WTC11 (cell line): Measurements from ENCODE around the gene FOXN3. TPM values are rescaled to one million over a fixed set of nuclear protein-coding genes. Genes with fewer than 3 reads are reported as not detected.

ENCODE experiments used
- ATAC-seq: fragments of 200-7000 bp; cut with Tn5 transposase; 2 replicates; pipeline ENCODE4 v1.10.0; 2021; ENCODE audit warnings: mild to moderate bottlenecking, moderate library complexity
- CTCF ChIA-PET: fragments of 300-600 bp; sonication (Branson Sonifier 250); formaldehyde crosslinking; loops from one replicate; lab custom pipeline; 2021; ENCODE audit warnings: antibody characterized with exemption; lab: Charles Lee
- POLR2A ChIA-PET: fragments of 350-600 bp; sonication (Branson Sonifier 250); formaldehyde crosslinking; loops from one replicate; lab custom pipeline; 2021; ENCODE audit warnings: antibody characterized with exemption; lab: Charles Lee
- DNase-seq: peaks from one replicate; pipeline ENCODE4 v3.0.0; 2021; ENCODE audit warnings: low spot score
- H3K27ac Mint-ChIP-seq: 2 replicates; pipeline ENCODE4 v1.8.0; 2021; ENCODE audit warnings: mixed read lengths
- H3K27me3 Mint-ChIP-seq: 2 replicates; pipeline ENCODE4 v1.8.0; 2021; ENCODE audit warnings: low read depth, mild to moderate bottlenecking, moderate library complexity, mixed read lengths
- H3K36me3 Mint-ChIP-seq: 2 replicates; pipeline ENCODE4 v1.8.0; 2021; ENCODE audit warnings: mixed read lengths
- H3K4me1 Mint-ChIP-seq: 2 replicates; pipeline ENCODE4 v1.8.0; 2022; ENCODE audit warnings: mixed read lengths
- H3K4me3 Mint-ChIP-seq: 2 replicates; pipeline ENCODE4 v1.8.0; 2021; ENCODE audit warnings: mild to moderate bottlenecking, moderate library complexity, mixed read lengths
- H3K9me3 Mint-ChIP-seq: 2 replicates; pipeline ENCODE4 v1.8.0; 2021; ENCODE audit warnings: mixed read lengths
- AR ChIP-seq: fragments of 250-450 bp; sonication (Bioruptor Pico); IDR thresholded peaks from 2 replicates; pipeline ENCODE4 v1.9.0; 2021; ENCODE audit warnings: mild to moderate bottlenecking
- ATF1 ChIP-seq: sonication (generic); formaldehyde crosslinking; IDR thresholded peaks from 2 replicates; pipeline ENCODE4 v1.8.1; 2023; ENCODE audit warnings: mild to moderate bottlenecking, moderate library complexity, missing genetic modification reagents
- ATF2 ChIP-seq: sonication (generic); formaldehyde crosslinking; IDR thresholded peaks from 2 replicates; pipeline ENCODE4 v1.8.1; 2022; ENCODE audit warnings: low read depth, missing genetic modification reagents, borderline replicate concordance
- ATF3 ChIP-seq: sonication (generic); formaldehyde crosslinking; conservative IDR thresholded peaks from 2 replicates; pipeline ENCODE4 v1.8.1; 2022; ENCODE audit warnings: mild to moderate bottlenecking, missing genetic modification reagents
- ATF6 ChIP-seq: sonication (generic); formaldehyde crosslinking; IDR thresholded peaks from 2 replicates; pipeline ENCODE4 v1.8.1; 2023; ENCODE audit warnings: mild to moderate bottlenecking, missing genetic modification reagents
- CREB1 ChIP-seq: sonication (generic); formaldehyde crosslinking; IDR thresholded peaks from 2 replicates; pipeline ENCODE4 v1.8.0; 2023; ENCODE audit warnings: mild to moderate bottlenecking, missing genetic modification reagents
- CTCF ChIP-seq: fragments of 200-600 bp; IDR thresholded peaks from 2 replicates; pipeline ENCODE4 v1.8.0; 2022; ENCODE audit warnings: antibody characterized with exemption
- EMX1 ChIP-seq: fragments of 250-450 bp; sonication (Bioruptor Pico); IDR thresholded peaks from 2 replicates; pipeline ENCODE4 v1.8.0; 2021; ENCODE audit warnings: mild to moderate bottlenecking
- ERG ChIP-seq: fragments of 250-450 bp; sonication (Bioruptor Pico); IDR thresholded peaks from 2 replicates; pipeline ENCODE4 v1.8.0; 2021; ENCODE audit warnings: mild to moderate bottlenecking
- FOXP1 ChIP-seq: sonication (generic); formaldehyde crosslinking; IDR thresholded peaks from 2 replicates; pipeline ENCODE4 v1.8.0; 2022; ENCODE audit warnings: missing genetic modification reagents, mild to moderate bottlenecking, moderate library complexity, borderline replicate concordance
- FOXP4 ChIP-seq: sonication (generic); formaldehyde crosslinking; IDR thresholded peaks from 2 replicates; pipeline ENCODE4 v1.8.0; 2022; ENCODE audit warnings: mild to moderate bottlenecking, missing genetic modification reagents
- JUN ChIP-seq: sonication (generic); formaldehyde crosslinking; IDR thresholded peaks from 2 replicates; pipeline ENCODE4 v1.8.0; 2023; ENCODE audit warnings: mild to moderate bottlenecking, missing genetic modification reagents
- KAT7 ChIP-seq: sonication (generic); formaldehyde crosslinking; IDR thresholded peaks from 2 replicates; pipeline ENCODE4 v1.8.1; 2023; ENCODE audit warnings: missing genetic modification reagents, mild to moderate bottlenecking, borderline replicate concordance
- NFATC4 ChIP-seq: fragments of 250-450 bp; sonication (Bioruptor Pico); IDR thresholded peaks from 2 replicates; pipeline ENCODE4 v1.9.0; 2021; ENCODE audit warnings: mild to moderate bottlenecking
- SMAD3 ChIP-seq: sonication (generic); formaldehyde crosslinking; IDR thresholded peaks from 2 replicates; pipeline ENCODE4 v1.8.0; 2022; ENCODE audit warnings: missing genetic modification reagents, mild to moderate bottlenecking, borderline replicate concordance
- SOX15 ChIP-seq: fragments of 250-450 bp; sonication (Bioruptor Pico); IDR thresholded peaks from 2 replicates; pipeline ENCODE4 v1.9.0; 2021; ENCODE audit warnings: mild to moderate bottlenecking
- ZNF219 ChIP-seq: sonication (generic); formaldehyde crosslinking; IDR thresholded peaks from 2 replicates; pipeline ENCODE4 v1.8.0; 2023; ENCODE audit warnings: missing genetic modification reagents, mild to moderate bottlenecking, borderline replicate concordance
- ZNF671 ChIP-seq: fragments of 250-450 bp; sonication (Bioruptor Pico); IDR thresholded peaks from 2 replicates; pipeline ENCODE4 v1.8.0; 2021; ENCODE audit warnings: mild to moderate bottlenecking
- total RNA-seq: library from RNA; stranded (reverse); gene quantifications from 3 replicates; pipeline ENCODE4 v1.2.3, GENCODE V29; 2021
- TF ChIP-seq, protein P1 (sequence below): sonication (generic); formaldehyde crosslinking; IDR thresholded peaks from 2 replicates; pipeline ENCODE4 v1.8.0; 2023; ENCODE audit warnings: missing genetic modification reagents
- TF ChIP-seq, protein P2 (sequence below): sonication (generic); formaldehyde crosslinking; IDR thresholded peaks from 2 replicates; pipeline ENCODE4 v1.8.1; 2023; ENCODE audit warnings: mild to moderate bottlenecking, moderate library complexity, missing genetic modification reagents

The FOXN3 gene
- total RNA-seq, 1 experiment from 2014 or later, result 170 TPM

DNA sequence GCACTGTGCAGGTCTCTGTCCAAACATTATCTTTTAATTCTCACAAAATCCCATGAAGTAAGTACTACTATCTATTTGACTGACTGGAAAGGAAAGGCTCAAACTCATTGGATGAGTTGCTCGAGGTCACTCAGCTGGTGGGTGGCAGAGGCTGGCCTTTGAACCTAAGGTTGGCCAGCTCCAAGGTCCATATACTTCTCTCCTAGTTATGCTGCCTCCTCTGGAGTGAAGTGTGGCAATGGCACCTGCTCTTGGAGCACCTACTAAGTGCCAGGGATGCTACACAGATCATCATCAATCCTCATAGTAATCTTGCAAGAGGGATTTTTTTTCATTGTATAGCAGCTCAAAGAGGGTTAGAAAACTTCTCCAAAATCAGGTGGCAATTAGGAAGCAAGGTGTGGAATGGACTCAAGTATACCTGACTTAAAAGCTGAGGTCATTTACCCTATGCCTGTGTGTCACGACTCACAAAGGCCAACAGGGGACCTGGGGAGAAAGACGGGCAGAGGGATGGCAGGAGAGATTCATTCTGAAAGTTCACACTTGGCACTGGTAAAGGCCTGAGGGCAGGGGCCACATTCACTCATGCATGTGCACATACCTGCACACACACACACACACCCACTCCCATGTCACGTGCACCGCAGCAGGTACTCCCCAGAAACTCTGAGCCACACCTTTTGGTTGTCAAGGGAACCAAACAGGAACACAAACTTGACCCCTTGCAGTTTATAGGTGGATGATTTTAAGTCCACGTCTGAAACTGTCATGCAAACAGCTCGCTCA is 146.4 kb downstream of the FOXN3 start (continued):
- TF ChIP-seq CTCF, result no peak
- TF ChIP-seq, protein P1, sequence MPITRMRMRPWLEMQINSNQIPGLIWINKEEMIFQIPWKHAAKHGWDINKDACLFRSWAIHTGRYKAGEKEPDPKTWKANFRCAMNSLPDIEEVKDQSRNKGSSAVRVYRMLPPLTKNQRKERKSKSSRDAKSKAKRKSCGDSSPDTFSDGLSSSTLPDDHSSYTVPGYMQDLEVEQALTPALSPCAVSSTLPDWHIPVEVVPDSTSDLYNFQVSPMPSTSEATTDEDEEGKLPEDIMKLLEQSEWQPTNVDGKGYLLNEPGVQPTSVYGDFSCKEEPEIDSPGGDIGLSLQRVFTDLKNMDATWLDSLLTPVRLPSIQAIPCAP (CRISPR knock-in tag), result no peak

DNA sequence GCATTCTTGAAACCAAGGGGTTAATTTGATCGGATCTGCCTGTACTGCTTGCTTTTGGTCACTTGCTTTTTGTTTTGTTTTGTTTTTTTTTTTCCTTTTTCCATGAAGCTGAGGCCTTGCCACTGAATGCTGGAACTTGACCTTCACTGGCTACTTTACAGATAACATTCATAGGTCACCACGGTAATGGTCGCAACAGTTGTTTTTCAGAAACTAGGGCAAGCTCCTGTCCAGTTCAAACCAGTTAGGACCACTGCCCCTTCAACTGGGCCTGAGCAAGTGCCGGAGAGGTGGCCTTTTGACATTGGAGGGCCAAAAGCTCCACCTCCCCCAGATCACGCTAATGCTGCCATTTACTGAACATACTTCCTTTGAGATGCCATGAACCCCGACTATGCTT is 147.6 kb downstream of the FOXN3 start:
- ChIA-PET CTCF (interaction anchor here (0.7 kb wide), 1 partner anchor 26 kb away, joined by 5 read pairs; no protein-coding TSS in a partner anchor), POLR2A (interaction anchor here (0.5 kb wide), 1 partner anchor 176 kb away, joined by 3 read pairs; no protein-coding TSS in a partner anchor)
- Mint-ChIP-seq H3K27me3 (no peaks in the 10 kb centered on the region), H3K4me3 (no peak overlapping the region), H3K9me3 (no peaks in the 10 kb centered on the region), H3K4me1 (peaks cover 80% of the 10 kb centered on the region), H3K27ac (peak overlapping the region; percentile 91), H3K36me3 (0 out of 2 replicates have a peak, but pooled peaks cover 2% of the 10 kb centered on the region)
- no peak for ATAC-seq
- DNase-seq, result no peak
- TF ChIP-seq ATF1 (CRISPR knock-in tag) (no peak), ATF3 (CRISPR knock-in tag) (no peak), NFATC4 (CRISPR knock-in tag) (no peak), SMAD3 (no peak), AR (no peak), JUN (CRISPR knock-in tag) (no peak), ERG (CRISPR knock-in tag) (no peak), ZNF671 (CRISPR knock-in tag) (no peak), FOXP4 (CRISPR knock-in tag) (no peak), FOXP1 (no peak), CREB1 (CRISPR knock-in tag) (no peak), EMX1 (CRISPR knock-in tag) (no peak), SOX15 (CRISPR knock-in tag) (no peak), KAT7 (CRISPR knock-in tag) (no peak), ATF6 (CRISPR knock-in tag) (no peak), ATF2 (CRISPR knock-in tag) (no peak), ZNF219 (CRISPR knock-in tag) (no peak)
- TF ChIP-seq, protein P2, sequence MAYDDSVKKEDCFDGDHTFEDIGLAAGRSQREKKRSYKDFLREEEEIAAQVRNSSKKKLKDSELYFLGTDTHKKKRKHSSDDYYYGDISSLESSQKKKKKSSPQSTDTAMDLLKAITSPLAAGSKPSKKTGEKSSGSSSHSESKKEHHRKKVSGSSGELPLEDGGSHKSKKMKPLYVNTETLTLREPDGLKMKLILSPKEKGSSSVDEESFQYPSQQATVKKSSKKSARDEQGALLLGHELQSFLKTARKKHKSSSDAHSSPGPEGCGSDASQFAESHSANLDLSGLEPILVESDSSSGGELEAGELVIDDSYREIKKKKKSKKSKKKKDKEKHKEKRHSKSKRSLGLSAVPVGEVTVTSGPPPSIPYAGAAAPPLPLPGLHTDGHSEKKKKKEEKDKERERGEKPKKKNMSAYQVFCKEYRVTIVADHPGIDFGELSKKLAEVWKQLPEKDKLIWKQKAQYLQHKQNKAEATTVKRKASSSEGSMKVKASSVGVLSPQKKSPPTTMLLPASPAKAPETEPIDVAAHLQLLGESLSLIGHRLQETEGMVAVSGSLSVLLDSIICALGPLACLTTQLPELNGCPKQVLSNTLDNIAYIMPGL, result no peak
